DOHH2 (cell line): Measurements from ENCODE around the gene BAG5.

Experiments
- H3F3A ChIP-seq: fragments of 200-600 bp; sonication (generic), shearing (Covaris generic); 2 replicates; pipeline ENCODE4 v1.6.0; 2016; ENCODE audit warnings: antibody characterized with exemption, mild to moderate bottlenecking; ENCODE audit not compliant: control insufficient read depth, insufficient read depth
- H3K27ac ChIP-seq: fragments of 200-600 bp; sonication (generic); 2 replicates; pipeline ENCODE4 v1.5.1; 2014; ENCODE audit warnings: low read depth, mild to moderate bottlenecking, low read length, moderate library complexity
- H3K27me3 ChIP-seq: fragments of 200-600 bp; sonication (generic); 2 replicates; pipeline ENCODE4 v1.6.1; 2014; ENCODE audit warnings: mild to moderate bottlenecking, low read length, mixed read lengths; ENCODE audit not compliant: control insufficient read depth
- H3K36me3 ChIP-seq: fragments of 200-600 bp; sonication (generic); 2 replicates; pipeline ENCODE4 v1.6.1; 2014; ENCODE audit warnings: mild to moderate bottlenecking, low read length, moderate library complexity, mixed read lengths; ENCODE audit not compliant: control insufficient read depth
- H3K4me1 ChIP-seq: fragments of 200-600 bp; sonication (generic); 2 replicates; pipeline ENCODE4 v1.6.1; 2014; ENCODE audit warnings: mild to moderate bottlenecking, low read length, mixed read lengths; ENCODE audit not compliant: control insufficient read depth
- H3K4me2 ChIP-seq: fragments of 200-600 bp; sonication (generic); 2 replicates; pipeline ENCODE4 v1.6.0; 2014; ENCODE audit warnings: mild to moderate bottlenecking, low read length, moderate library complexity
- H3K4me3 ChIP-seq: fragments of 200-600 bp; sonication (generic); 2 replicates; pipeline ENCODE4 v1.5.1; 2014; ENCODE audit warnings: mild to moderate bottlenecking, low read length, mixed read lengths
- H3K79me2 ChIP-seq: fragments of 200-600 bp; sonication (generic); 2 replicates; pipeline ENCODE4 v1.6.1; 2014; ENCODE audit warnings: mild to moderate bottlenecking, low read length, mixed read lengths; ENCODE audit not compliant: control insufficient read depth
- H3K9me2 ChIP-seq: fragments of 200-600 bp; sonication (generic); replicated peaks from 2 replicates; pipeline ENCODE4 v1.6.1; 2014; ENCODE audit warnings: mild to moderate bottlenecking, low read length, mixed read lengths; ENCODE audit not compliant: control insufficient read depth
- H3K9me3 ChIP-seq: fragments of 200-600 bp; sonication (generic); 2 replicates; pipeline ENCODE4 v1.6.1; 2014; ENCODE audit warnings: antibody characterized with exemption, low read length, mixed read lengths; ENCODE audit not compliant: control insufficient read depth, insufficient read depth
- H4K20me1 ChIP-seq: fragments of 200-600 bp; sonication (generic); 2 replicates; pipeline ENCODE4 v1.6.0; 2014; ENCODE audit warnings: low read depth, mild to moderate bottlenecking, antibody characterized with exemption, low read length, moderate library complexity; ENCODE audit not compliant: control insufficient read depth, insufficient read depth
- EZH2phosphoT487 ChIP-seq: fragments of 200-600 bp; sonication (generic); IDR thresholded peaks from 2 replicates; pipeline ENCODE4 v1.6.1; 2017; ENCODE audit warnings: borderline replicate concordance, mild to moderate bottlenecking, antibody characterized with exemption, low read length, moderate library complexity, mixed read lengths
- TF ChIP-seq, protein P1 (sequence below): fragments of 200-600 bp; sonication (generic); IDR thresholded peaks from one replicate; pipeline ENCODE4 v1.5.1; 2014; ENCODE audit warnings: antibody characterized with exemption, mild to moderate bottlenecking, low read depth, low read length; ENCODE audit not compliant: poor library complexity, severe bottlenecking

Gene BAG5

DNA sequence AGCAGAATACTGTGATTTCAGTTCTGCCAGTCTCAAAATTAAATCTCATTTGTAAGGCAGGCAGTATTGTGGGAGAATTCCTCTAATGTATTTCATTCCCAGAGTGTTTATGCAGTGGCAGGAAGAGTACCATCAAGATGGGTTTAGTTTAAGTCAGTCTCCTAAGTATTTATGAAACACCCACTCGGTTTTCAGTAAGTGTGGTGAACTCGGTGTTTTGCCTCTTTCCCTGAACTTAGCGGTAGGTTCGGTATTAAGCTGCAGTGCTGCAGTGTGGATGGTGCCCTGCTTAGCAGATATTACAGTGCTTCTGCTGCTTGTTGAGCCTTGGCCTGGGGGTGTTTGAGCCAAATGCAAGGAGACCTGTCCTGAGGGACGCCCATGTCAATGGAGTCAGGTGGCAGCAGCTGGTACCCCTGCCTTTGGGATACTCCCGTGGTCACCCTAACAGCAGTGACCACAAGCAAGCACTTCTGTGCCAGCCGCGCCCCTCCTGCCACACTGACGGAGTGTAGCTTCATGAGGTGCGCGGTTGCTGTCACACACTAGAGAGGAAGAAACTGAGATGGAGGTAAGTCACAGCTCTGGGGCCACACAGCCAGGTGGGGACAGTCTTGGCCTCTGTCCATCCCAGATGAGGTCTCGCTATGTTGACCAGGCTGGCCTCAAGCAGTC lies 16.1 kb upstream of the BAG5 start:
- no peaks in the 10 kb centered on the region for H3K27me3 ChIP-seq
- H3K9me2 ChIP-seq: no peaks in the 10 kb centered on the region
- H3K4me2 ChIP-seq: no peak overlapping the region
- no peaks in the 10 kb centered on the region for H3K4me1 ChIP-seq
- H3K4me3 ChIP-seq: no peak overlapping the region
- no peaks in the 10 kb centered on the region for H3F3A ChIP-seq
- H3K79me2 ChIP-seq: no peaks in the 10 kb centered on the region
- peaks cover 17% of the 10 kb centered on the region for H3K36me3 ChIP-seq
- H4K20me1 ChIP-seq: no peaks in the 10 kb centered on the region
- TF ChIP-seq EZH2phosphoT487: no peak
- TF ChIP-seq, protein P1, sequence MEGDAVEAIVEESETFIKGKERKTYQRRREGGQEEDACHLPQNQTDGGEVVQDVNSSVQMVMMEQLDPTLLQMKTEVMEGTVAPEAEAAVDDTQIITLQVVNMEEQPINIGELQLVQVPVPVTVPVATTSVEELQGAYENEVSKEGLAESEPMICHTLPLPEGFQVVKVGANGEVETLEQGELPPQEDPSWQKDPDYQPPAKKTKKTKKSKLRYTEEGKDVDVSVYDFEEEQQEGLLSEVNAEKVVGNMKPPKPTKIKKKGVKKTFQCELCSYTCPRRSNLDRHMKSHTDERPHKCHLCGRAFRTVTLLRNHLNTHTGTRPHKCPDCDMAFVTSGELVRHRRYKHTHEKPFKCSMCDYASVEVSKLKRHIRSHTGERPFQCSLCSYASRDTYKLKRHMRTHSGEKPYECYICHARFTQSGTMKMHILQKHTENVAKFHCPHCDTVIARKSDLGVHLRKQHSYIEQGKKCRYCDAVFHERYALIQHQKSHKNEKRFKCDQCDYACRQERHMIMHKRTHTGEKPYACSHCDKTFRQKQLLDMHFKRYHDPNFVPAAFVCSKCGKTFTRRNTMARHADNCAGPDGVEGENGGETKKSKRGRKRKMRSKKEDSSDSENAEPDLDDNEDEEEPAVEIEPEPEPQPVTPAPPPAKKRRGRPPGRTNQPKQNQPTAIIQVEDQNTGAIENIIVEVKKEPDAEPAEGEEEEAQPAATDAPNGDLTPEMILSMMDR: no peak
- no peaks in the 10 kb centered on the region for H3K9me3 ChIP-seq
- H3K27ac ChIP-seq: no peak overlapping the region

DNA sequence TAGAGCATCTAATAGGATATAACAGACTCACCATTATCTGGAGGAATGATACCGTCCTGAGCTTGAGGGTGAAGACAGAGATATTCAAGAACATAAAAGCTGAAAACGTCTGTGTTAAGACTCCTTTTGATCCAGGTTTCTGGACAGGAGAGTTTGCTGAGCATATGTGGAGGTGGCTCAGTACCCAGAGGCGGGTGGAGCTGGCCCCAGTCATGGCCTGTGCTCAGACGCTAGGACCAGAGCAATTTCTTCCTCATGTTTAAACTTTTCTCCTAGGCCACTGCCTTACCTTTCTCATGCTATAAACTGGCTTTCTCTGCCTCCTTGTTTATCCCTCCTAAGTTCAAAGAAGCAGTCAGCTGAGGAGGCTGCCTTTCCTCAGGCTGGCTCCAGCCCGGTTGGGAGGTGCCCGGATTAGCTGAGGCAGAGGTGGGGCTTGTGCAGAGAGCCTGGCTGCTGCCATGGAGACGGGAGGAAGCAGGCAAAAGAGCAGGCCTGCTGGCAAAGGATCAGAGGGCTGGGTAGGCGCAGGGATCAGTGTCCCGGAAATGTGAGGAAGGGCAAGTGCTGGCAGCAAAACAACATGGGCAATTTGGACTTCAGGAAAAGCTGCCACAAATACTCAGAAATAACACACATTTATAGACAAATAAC lies 14.0 kb upstream of the BAG5 start:
- H3K4me1 ChIP-seq: 0 out of 2 replicates have a peak, but pooled peaks cover 3% of the 10 kb centered on the region
- H4K20me1 ChIP-seq: no peaks in the 10 kb centered on the region
- peaks cover 5% of the 10 kb centered on the region for H3K79me2 ChIP-seq
- no peaks in the 10 kb centered on the region for H3K9me2 ChIP-seq
- TF ChIP-seq, protein P1: no peak
- no peak for TF ChIP-seq EZH2phosphoT487
- no peak overlapping the region for H3K27ac ChIP-seq
- H3K36me3 ChIP-seq: peaks cover 23% of the 10 kb centered on the region
- H3K9me3 ChIP-seq: no peaks in the 10 kb centered on the region
- H3K27me3 ChIP-seq: no peaks in the 10 kb centered on the region
- no peak overlapping the region for H3K4me2 ChIP-seq
- peaks cover under 1% of the 10 kb centered on the region for H3F3A ChIP-seq
- no peak overlapping the region for H3K4me3 ChIP-seq

DNA sequence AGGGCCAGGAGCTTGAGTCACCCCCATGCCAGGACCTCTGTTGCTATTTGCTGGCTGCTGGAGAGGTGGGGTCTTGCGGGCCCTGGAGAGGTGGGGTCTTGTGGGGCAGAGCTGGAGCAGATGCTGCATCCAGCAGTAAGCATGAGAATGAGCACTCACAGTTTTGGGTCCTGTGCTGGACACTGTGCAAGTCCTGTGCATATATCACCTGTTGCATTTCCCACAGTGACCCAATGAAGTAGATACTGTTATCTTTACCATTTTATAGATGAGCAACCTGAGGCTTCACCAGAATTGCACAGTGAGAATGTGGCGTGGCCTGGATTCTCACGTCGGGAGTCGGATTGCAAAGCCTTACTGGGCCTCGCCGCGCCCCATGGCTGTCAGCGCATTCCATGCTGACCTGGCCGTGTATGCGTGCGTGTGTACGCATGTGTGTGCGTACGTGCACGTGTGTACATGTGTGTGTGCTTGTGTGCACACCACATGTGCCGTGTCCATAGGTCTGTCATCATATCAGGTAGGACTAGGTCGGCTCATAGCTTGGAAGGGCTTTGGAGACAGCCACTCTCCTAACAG lies 12.3 kb upstream of the BAG5 start:
- Histone ChIP-seq H3K79me2 (peaks cover 12% of the 10 kb centered on the region), H3K36me3 (peaks cover 25% of the 10 kb centered on the region), H3K4me2 (no peak overlapping the region), H3K9me2 (no peaks in the 10 kb centered on the region), H3K4me1 (0 out of 2 replicates have a peak, but pooled peaks cover 3% of the 10 kb centered on the region), H3K27ac (no peak overlapping the region), H3F3A (peaks cover 3% of the 10 kb centered on the region), H3K4me3 (no peak overlapping the region), H3K9me3 (no peaks in the 10 kb centered on the region), H4K20me1 (no peaks in the 10 kb centered on the region), H3K27me3 (no peaks in the 10 kb centered on the region)
- no peak for TF ChIP-seq EZH2phosphoT487
- TF ChIP-seq, protein P1: no peak
